Left cardiac atrium (tissue), 4 donors: ENCODE results near the gene PARD3B. TPM values are rescaled to one million over a fixed set of nuclear protein-coding genes. Genes with fewer than 3 reads are reported as not detected.

Experiments
- ATAC-seq, 2 donors: fragments of 200-7000 bp; cut with Tn5 transposase; one replicate each; pipeline ENCODE4 v1.9.1; 2020; ENCODE audit warnings: mild to moderate bottlenecking in 2 of 2, moderate library complexity in 2 of 2
- DNase-seq: peaks from one replicate; pipeline ENCODE4 v3.0.0-alpha.2; 2020
- intact Hi-C, 2 donors: fragments of 100-400 bp; cut with DNase I; formaldehyde crosslinking; loops; one replicate each; pipeline versions ENCODE4 v1.14.1 to v1.15.1; 2022 to 2023
- total RNA-seq, 2 donors: library from RNA; stranded (reverse); fragmentation: NEBNext Ultra II Directional; extraction: Animal tissue kit (Norgen Biotek cat#: 25700); gene quantifications; one replicate each; pipeline ENCODE4 v1.2.1, GENCODE V29; 2021
- donor health status: DM: no; HTN: yes; CAD: no.
- donor health status: DM: no; HTN: yes; CAD: no; lungs with severe emphysema.
- donor health status: DM: yes; HTN: yes; CAD: no.
- donor health status: Dilated cardiomyopathy.

Gene PARD3B
- total RNA-seq, 2 donors from 2014 or later = 12.5 to 12.6 TPM

- ATAC-seq = no peak
- no peak for DNase-seq
- intact Hi-C loops = no loop called here
Observed at GRCh38 chr2:204578928-204579598, 33.8 kb downstream of the PARD3B start.

- ATAC-seq = no peak
- intact Hi-C loops = no loop called here
- no peak for DNase-seq
Observed at GRCh38 chr2:204581946-204582345, 36.7 kb downstream of the PARD3B start.

- intact Hi-C loops = no loop called here
- DNase-seq (no peak), ATAC-seq (no peak)
Observed at GRCh38 chr2:204583773-204584172, 38.5 kb downstream of the PARD3B start.

- DNase-seq (no peak), ATAC-seq (no peak)
- intact Hi-C loops = no loop called here
Observed at GRCh38 chr2:204585930-204586329, 40.7 kb downstream of the PARD3B start.

GRCh38 chr2:204586444-204587180, 41.3 kb downstream of the PARD3B start:
- intact Hi-C loops = no loop called here
- DNase-seq (no peak), ATAC-seq (no peak)

- DNase-seq (no peak), ATAC-seq (no peak)
- intact Hi-C loops = no loop called here
Observed at GRCh38 chr2:204590063-204590462, 44.8 kb downstream of the PARD3B start.

- DNase-seq = no peak
- ATAC-seq = no peak
- intact Hi-C loops = no loop called here
Observed at GRCh38 chr2:204591225-204591624, 46.0 kb downstream of the PARD3B start.

GRCh38 chr2:204604061-204604460, 58.8 kb downstream of the PARD3B start:
- DNase-seq (no peak), ATAC-seq (peak in 1 of 2 donors; percentile 49)
- intact Hi-C loops = no loop called here

GRCh38 chr2:204608237-204608939, 63.1 kb downstream of the PARD3B start:
- ATAC-seq = peak; percentile 70 to 81
- DNase-seq = no peak
- intact Hi-C loops = no loop called here

- intact Hi-C loops = no loop called here
- no peak for DNase-seq
- ATAC-seq = no peak
Observed at GRCh38 chr2:204611017-204611631, 65.8 kb downstream of the PARD3B start.

GRCh38 chr2:204611764-204612163, 66.5 kb downstream of the PARD3B start:
- DNase-seq = no peak
- intact Hi-C loops = no loop called here
- no peak for ATAC-seq

- intact Hi-C loops = no loop called here
- ATAC-seq = no peak
- DNase-seq = no peak
Observed at GRCh38 chr2:204613635-204614034, 68.4 kb downstream of the PARD3B start.

GRCh38 chr2:204615456-204615855, 70.2 kb downstream of the PARD3B start:
- ATAC-seq = no peak
- intact Hi-C loops = no loop called here

GRCh38 chr2:204625135-204625534, 79.9 kb downstream of the PARD3B start:
- DNase-seq (no peak), ATAC-seq (no peak)
- intact Hi-C loops = no loop called here

More at GRCh38 chr2:204615456-204615855, 70.2 kb downstream of the PARD3B start:
- DNase-seq = no peak

- DNase-seq (no peak), ATAC-seq (no peak)
- intact Hi-C loops = no loop called here
Observed at GRCh38 chr2:204628926-204629712, 83.8 kb downstream of the PARD3B start.

GRCh38 chr2:204632410-204632809, 87.1 kb downstream of the PARD3B start:
- ATAC-seq = no peak
- DNase-seq = no peak
- intact Hi-C loops = no loop called here

- ATAC-seq (no peak), DNase-seq (no peak)
- intact Hi-C loops = no loop called here
Observed at GRCh38 chr2:204634564-204634963, 89.3 kb downstream of the PARD3B start.

GRCh38 chr2:204635478-204635877, 90.2 kb downstream of the PARD3B start:
- intact Hi-C loops = no loop called here
- ATAC-seq = peak in 1 of 2 donors; percentile 60
- no peak for DNase-seq
